Peyer's patch (tissue), 4 donors: ENCODE results near the gene PGGHG. TPM values are rescaled to one million over a fixed set of nuclear protein-coding genes. Genes with fewer than 3 reads are reported as not detected.

Experiments
- DNase-seq, 3 donors: peaks; one replicate each; pipeline ENCODE4 v3.0.0-alpha.2; 2017 to 2019
- H3K27ac ChIP-seq, 4 donors: fragments of 200-600 bp; sonication (generic); one replicate each; pipeline ENCODE4 v1.5.1; 2016 to 2019
- H3K27me3 ChIP-seq, 2 donors: fragments of 200-600 bp; sonication (generic); one replicate each; pipeline ENCODE4 v1.5.1; 2019
- H3K36me3 ChIP-seq, 3 donors: fragments of 200-600 bp; sonication (generic); one replicate each; pipeline ENCODE4 v1.5.1; 2016 to 2019
- H3K4me1 ChIP-seq, 4 donors: fragments of 200-600 bp; sonication (generic); one replicate each; pipeline ENCODE4 v1.5.1; 2016 to 2019
- H3K4me3 ChIP-seq, 4 donors: fragments of 200-600 bp; sonication (generic); 1 replicate in 3 of 4; 2 replicates in 1 of 4; pipeline ENCODE4 v1.5.1; 2016 to 2019; ENCODE audit warnings: mild to moderate bottlenecking in 1 of 4
- H3K9me3 ChIP-seq, 4 donors: fragments of 200-600 bp; sonication (generic); one replicate each; pipeline ENCODE4 v1.5.1; 2016 to 2019; ENCODE audit warnings: mild to moderate bottlenecking in 1 of 4
- POLR2A ChIP-seq, 2 donors: fragments of 450-650 bp; IDR thresholded peaks; one replicate each; pipeline ENCODE4 v1.5.1; 2017; ENCODE audit warnings: antibody characterized with exemption in 2 of 2, mild to moderate bottlenecking in 2 of 2, moderate library complexity in 2 of 2
- small RNA-seq, 2 donors: library from RNA; depleted of rRNA; stranded (forward); fragments of <200 nt; gene quantifications; one replicate each; pipeline ENCODE3, GENCODE V24; 2016
- total RNA-seq, 4 donors: library from RNA; depleted of rRNA; stranded (reverse); fragments of >200 nt; gene quantifications; one replicate each; pipeline ENCODE4 v1.1.0, GENCODE V29; 2016
- TF ChIP-seq, protein P1 (sequence below), 6 experiments: fragments of 450-650 bp in 4 of 6; fragments of 200-600 bp in 2 of 6; sonication (generic) in 1 of 6; IDR thresholded peaks; one replicate each; pipeline ENCODE4 v1.5.1; 2017 to 2019; ENCODE audit warnings: antibody characterized with exemption in 6 of 6, mild to moderate bottlenecking in 3 of 6, moderate library complexity in 1 of 6

Gene PGGHG
- total RNA-seq, 4 donors from 2014 or later = 94.2 to 385 (median 317) TPM

DNA sequence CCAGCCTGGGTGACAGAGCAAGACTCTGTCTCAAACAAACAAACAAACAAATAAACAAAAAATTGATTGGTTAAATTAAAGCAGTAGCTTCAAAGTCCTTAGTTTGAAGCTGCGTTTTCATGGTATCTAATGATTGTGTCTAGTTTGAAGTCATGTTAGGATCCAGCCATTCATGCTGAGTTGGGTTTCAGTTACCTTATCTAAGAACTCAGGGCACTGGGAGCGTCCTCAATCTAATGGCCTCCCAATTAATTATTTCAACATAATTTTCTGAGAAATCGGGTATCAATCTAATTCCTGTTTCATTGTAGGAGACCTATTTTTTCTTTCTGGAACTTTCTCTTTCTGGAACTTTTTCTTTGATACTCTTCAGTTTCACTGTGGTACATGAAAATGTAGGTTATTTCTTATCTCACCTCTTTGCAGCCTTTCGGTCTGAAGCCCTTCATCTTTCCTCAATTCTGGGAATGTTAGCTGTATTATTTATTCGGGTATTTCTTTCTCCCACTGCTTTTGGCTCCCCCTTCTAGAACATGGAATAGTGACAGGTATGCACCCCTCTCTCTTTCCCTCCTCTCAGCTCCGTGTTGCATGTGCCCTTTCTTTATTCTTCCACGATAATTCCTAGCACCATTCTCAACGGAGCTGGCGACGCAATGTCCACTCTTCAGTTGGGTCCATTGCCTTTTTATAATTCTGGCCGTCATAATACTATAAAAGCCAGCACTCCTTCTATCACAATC lies 56.1 kb downstream of the PGGHG start:
- no peak overlapping the region for H3K4me3 ChIP-seq
- no peaks in the 10 kb centered on the region for H3K4me1 ChIP-seq
- no peaks in the 10 kb centered on the region for H3K9me3 ChIP-seq
- no peak overlapping the region for H3K27ac ChIP-seq
- DNase-seq = no peak
- no peaks in the 10 kb centered on the region for H3K36me3 ChIP-seq
- TF ChIP-seq, protein P1, sequence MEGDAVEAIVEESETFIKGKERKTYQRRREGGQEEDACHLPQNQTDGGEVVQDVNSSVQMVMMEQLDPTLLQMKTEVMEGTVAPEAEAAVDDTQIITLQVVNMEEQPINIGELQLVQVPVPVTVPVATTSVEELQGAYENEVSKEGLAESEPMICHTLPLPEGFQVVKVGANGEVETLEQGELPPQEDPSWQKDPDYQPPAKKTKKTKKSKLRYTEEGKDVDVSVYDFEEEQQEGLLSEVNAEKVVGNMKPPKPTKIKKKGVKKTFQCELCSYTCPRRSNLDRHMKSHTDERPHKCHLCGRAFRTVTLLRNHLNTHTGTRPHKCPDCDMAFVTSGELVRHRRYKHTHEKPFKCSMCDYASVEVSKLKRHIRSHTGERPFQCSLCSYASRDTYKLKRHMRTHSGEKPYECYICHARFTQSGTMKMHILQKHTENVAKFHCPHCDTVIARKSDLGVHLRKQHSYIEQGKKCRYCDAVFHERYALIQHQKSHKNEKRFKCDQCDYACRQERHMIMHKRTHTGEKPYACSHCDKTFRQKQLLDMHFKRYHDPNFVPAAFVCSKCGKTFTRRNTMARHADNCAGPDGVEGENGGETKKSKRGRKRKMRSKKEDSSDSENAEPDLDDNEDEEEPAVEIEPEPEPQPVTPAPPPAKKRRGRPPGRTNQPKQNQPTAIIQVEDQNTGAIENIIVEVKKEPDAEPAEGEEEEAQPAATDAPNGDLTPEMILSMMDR (IDR thresholded peaks at IDR 0.05) = no peak
- no peak for TF ChIP-seq POLR2A (IDR thresholded peaks at IDR 0.05)
- H3K27me3 ChIP-seq = no peaks in the 10 kb centered on the region

Small RNA genes lying within 50 kb of the gene (small RNA-seq; reads per million reads assigned to genes)
- gene AC136475.6 = 0 reads per million in 2 donors

Other genes with a start within 250 kb of the PGGHG start
- not detected for gene SCGB1C1, start 96.0 kb upstream of the PGGHG start, total RNA-seq
- 10 to 100 TPM; 20.6 to 69.7 (median 40.1) TPM for gene BET1L, start 81.7 kb upstream of the PGGHG start, total RNA-seq
- gene RIC8A, start 81.4 kb upstream of the PGGHG start, total RNA-seq = 100 to 1,000 TPM in 1 of 4 donors, 10 to 100 TPM in 3; 65.0 to 108 (median 86.8) TPM
- 10 to 100 TPM; 21.2 to 36.3 (median 29.3) TPM for gene SIRT3, start 52.8 kb upstream of the PGGHG start, total RNA-seq
- 100 to 1,000 TPM in 2 of 4 donors, 10 to 100 TPM in 2; 74.5 to 125 (median 96.9) TPM for gene PSMD13, start 52.1 kb upstream of the PGGHG start, total RNA-seq
- gene NLRP6, start 10.7 kb upstream of the PGGHG start, total RNA-seq = 100 to 1,000 TPM; 109 to 687 (median 492) TPM
- gene IFITM5, start 10.4 kb downstream of the PGGHG start, total RNA-seq = not detected
- gene IFITM2, start 18.7 kb downstream of the PGGHG start, total RNA-seq = 10 to 100 TPM; 15.6 to 98.2 (median 46.0) TPM
- gene IFITM1, start 24.9 kb downstream of the PGGHG start, total RNA-seq = 100 to 1,000 TPM in 2 of 4 donors, 10 to 100 TPM in 2; 45.9 to 141 (median 89.6) TPM
- gene IFITM3, start 31.7 kb downstream of the PGGHG start, total RNA-seq = 100 to 1,000 TPM in 1 of 4 donors, 10 to 100 TPM in 3; 30.6 to 200 (median 84.7) TPM
- gene B4GALNT4, start 80.4 kb downstream of the PGGHG start, total RNA-seq = 10 to 100 TPM in 2 of 4 donors, 1 to 10 TPM in 2; 2.5 to 36.3 (median 9.3) TPM
- 100 to 1,000 TPM in 3 of 4 donors, 10 to 100 TPM in 1; 95.7 to 254 (median 202) TPM for gene PKP3, start 105.1 kb downstream of the PGGHG start, total RNA-seq
- 100 to 1,000 TPM in 3 of 4 donors, 10 to 100 TPM in 1; 82.3 to 143 (median 111) TPM for gene SIGIRR, start 125.9 kb downstream of the PGGHG start, total RNA-seq
- 100 to 1,000 TPM; 161 to 474 (median 254) TPM for gene ANO9, start 152.9 kb downstream of the PGGHG start, total RNA-seq
- 10 to 100 TPM; 21.0 to 42.7 (median 31.7) TPM for gene PTDSS2, start 161.2 kb downstream of the PGGHG start, total RNA-seq
- 100 to 1,000 TPM; 130 to 157 (median 137) TPM for gene RNH1, start 218.1 kb downstream of the PGGHG start, total RNA-seq
- 10 to 100 TPM; 27.4 to 55.3 (median 35.1) TPM for gene HRAS, start 246.4 kb downstream of the PGGHG start, total RNA-seq
- gene LRRC56, start 248.4 kb downstream of the PGGHG start, total RNA-seq = 1 to 10 TPM in 2 of 4 donors, under 1 TPM in 2; 0.67 to 4.1 (median 2.4) TPM